C1 segment of cervical spinal cord (tissue), 14 donors: ENCODE results near the gene GTPBP1.
A peak's percentile ranks its signal among the peaks of the same experiment; 100 is the strongest.

Experiments
- DNase-seq, 14 donors: peaks; one replicate each; lab custom pipeline; 2025; lab: John Stamatoyannopoulos, UW

The GTPBP1 gene

DNA sequence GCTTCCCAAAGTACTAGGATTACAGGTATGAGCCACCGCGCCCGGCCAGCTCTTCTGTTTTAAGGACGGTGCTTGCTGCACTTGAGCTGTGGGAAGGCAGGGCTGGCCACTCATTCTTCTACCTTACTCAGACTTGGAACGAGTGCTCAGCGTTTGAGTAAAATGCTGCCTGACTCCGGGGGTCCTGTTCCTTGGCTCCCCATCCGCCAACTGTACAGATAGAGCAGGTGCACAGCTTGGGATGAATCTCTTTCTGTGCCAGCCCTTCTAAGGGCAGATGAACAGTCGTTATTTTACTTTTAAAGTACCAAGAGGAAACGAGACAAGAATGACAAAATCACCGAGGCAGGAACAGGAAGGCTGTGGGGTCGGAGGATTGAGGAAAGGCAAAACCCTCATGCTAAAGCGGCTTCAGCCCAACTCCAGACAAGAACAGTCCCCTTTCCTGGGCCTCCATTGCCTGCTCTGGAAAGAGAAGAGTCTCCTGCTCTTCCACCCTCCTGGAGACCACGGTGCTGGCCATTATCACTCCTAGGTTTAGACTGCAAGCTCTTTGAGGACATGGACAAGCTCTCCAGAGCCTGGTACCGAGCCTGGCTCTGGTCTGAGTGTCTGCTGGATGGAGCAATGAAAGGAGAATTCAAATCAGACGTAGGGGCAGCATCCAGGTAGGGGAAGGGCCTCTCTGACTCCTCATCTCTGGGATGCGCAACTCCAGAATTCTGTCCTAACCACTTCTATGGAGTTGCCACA, 51.1 kb downstream of the GTPBP1 start:
- DNase-seq: peak in 2 of 14 donors; percentile 31 to 52

DNA sequence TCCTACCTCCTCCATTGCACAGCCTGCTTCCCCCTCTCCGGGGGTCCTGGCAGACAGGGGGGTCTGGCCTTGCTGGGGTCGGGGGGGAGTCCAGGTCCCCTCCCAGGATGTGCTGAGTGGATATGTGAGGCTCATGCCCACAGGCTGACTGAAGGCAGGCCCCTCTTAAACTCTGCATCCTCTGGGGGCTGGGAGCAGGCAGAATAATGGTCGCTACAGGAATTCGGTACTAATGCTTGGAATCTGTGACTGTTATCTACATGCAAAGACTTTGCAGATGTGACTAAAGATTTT, 51.7 kb downstream of the GTPBP1 start:
- no peak for DNase-seq

DNA sequence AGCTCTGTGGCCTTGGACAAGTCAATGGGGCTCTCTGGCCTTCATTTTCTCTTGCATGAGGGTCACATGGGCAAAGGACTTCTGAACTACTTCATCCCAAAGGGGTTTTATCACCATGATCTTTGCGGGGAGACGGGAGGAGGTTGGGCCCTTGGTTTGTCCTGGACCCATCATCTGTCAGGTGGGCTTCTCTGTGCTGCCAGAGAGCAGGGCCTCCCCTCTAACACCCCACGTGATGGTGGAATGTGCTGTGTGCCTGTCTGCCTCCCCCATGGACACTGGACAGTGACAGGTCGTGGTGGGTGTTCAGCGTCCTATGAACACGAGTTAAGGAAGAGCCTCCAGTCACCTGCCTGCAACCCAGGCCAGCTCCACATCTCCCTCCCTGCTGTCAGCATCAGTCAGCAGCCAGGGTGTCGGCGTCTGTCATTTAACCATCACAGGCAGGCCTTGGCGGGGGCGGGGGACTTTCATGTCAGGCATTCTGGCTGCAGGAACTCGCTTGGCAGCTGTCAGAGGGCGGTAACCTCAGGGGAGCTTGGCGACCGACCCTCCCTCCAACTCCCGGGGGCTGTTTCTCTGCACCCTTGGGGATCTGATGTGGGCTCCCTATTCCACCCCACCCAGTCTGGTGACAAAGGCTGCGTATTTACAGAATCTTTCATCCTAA, 52.7 kb downstream of the GTPBP1 start:
- DNase-seq: no peak

DNA sequence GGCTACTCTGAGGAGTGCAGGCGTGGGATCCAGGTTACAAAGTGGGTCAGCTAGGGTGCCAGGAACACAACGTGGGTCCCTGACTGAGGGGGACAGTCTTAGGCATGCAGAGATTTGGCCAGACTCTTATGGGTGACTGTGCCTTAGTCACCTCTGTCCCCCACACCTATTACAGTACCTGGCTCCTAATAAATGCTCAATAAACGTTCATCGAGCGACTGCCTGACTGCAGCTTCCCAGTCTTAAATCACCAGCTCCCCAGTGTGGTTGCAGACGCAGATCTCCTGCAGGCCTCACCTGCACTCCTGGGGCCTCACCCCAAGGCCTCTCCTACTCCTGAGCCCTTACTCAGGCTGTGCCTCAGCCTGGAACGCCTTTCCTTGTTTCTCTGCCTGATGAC, 53.3 kb downstream of the GTPBP1 start:
- no peak for DNase-seq

DNA sequence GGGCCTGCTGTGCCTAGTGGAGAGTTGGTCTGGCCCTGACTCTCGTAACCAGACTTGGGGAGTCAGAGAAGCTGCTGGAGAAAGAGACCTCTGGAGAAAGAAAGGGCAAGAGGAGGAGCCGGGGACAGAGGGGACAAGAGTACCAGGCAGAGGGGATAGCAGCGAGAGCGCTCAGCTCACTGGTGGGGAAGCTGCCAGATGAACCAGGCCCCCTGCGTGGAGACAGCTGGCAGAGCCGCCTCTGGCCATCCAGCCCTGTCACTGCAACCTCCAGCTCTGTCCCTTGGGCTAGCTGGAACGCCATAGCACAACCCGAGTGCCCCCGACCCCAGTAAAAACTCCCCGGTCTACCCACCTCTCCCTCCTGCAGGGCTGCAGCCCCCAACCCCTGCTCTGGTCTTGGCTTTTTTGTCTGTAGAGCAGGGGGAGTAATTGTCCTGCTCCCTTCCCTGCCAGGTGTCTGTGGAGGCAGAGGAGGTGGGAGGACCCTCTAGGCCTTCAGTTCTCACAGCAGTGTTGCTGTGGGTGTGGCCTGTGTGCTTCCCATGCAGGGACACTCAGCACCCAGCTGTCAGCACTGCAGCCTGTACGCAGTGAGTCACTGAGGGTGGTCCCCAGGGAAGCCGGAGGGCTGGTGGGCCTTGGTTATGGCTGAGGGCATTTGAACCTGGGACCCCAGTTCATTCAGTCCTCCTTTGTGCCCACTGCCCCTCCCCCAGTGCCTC, 54.9 kb downstream of the GTPBP1 start:
- DNase-seq: peak in 2 of 14 donors; percentile 24 to 33

DNA sequence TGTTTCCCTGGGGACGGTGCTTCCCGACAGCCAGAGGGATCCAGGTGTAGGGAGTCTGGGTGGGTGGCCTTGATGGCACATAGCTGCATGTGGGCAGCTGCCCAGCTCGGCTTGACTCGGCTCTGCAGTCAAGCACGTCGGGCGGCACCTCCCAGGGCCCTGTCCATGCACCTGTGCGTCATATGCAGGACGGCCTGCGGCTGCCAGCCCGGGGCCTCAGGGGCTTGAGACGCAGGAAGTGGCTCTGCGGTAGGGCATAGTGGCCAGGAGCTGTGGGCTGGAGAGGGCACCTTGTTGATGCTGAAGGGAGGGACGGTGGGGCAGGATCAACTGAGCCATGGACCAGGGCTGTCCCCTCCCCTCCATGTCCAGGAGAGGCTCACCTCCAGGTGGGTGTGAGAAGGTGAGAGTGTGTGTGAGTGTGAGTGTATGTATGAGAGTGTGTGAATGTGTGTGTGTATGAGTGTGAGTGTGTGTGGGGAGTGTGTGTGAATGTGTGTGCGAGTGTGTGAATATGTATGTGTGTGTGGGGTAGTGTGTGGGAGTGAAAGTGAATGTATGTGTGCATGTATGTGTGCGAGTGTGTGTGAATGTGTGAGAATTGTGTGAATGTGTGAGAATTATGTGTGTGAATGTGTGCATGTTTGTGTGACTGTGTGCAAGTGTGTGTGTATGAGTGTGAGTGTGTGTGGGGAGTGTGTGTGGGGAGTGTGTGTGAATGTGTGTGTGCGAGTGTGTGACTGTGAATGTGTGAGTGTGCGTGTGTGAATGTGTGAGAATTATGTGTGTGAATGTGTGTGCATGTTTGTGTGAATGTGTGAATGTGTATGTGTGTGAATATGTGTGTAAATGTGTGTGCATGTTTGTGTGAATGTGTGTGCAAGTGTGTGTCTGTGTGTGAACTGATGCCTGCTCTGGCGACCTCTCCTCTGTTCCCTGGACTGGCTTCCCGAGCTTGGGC, 55.7 kb downstream of the GTPBP1 start:
- no peak for DNase-seq

DNA sequence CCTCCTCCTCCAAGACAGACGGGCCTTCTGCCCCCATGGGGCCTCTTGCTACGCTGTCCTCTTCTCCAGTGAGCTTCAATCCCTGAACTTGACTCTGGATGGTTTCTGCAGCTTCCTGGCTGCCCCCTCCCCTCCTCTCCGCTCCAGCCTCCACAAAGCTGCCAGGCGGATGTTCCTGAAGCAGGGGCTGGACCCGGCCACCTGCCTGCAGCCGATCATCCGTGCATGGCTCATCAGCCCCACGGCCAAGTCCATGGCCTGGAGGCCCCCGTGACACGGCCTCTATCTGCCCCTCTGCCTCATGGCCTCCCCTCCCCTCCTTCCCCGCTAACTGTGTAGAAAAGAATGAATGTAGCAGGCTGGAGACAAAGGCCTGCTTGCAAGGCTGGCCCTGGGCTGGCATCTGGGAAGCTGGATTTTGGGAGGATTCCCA, 56.8 kb downstream of the GTPBP1 start:
- DNase-seq: peak in 2 of 14 donors; percentile 33 to 46

DNA sequence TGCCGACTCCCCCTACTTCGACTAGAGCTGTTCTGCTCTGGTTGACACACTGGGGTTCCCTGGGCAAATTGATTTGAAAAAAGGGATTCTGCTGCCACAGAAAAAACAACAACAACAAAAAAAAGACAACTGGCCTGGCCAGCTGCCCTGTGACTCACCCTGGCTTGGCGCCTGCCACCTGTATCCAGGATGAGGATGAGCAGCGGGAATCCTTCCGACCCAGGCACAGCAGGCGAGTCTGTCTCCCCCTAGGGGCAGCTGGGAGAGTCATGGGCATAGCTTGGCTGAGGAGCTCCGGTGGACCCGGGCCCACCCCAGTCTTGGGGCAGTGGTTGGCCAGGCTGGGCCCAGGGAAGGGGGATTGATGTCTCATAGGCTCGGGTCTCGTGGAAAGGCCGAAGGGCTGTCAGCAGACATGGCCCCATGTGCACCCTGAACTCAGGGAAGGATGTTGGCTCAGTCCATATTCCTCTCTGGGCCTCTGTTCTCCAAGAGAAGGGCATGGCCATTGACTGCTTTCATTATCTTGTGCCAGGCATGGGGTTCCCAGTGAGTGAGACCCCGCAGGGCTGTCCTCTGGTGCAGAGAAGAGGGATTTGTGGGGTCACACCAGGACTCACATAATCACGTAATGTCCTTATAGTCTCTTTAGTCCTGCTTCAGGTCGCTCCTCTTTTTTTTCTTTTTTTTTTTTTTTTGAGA, 60.5 kb downstream of the GTPBP1 start:
- DNase-seq: peak in 9 of 14 donors; percentile 19 to 74 (median 55)

DNA sequence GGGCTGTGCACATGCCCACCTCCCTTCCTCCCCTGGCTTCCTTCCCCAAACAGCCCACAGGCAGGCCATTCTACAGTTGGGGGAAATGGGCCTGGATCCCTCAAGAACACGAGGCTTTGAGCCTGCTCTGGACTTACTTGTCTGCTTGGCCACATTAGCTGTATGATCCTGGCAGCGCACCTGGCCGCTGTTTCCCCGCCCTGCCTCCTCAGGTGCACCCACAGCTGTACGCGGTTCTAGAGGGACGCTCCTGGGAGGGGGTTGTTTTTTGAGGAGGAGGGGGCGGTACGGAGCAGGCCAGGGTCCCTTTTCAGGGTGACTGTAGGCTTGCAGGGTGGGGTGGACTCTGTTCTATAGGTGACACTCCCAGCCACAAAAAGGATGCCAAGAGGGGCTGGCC, 61.6 kb downstream of the GTPBP1 start:
- no peak for DNase-seq

DNA sequence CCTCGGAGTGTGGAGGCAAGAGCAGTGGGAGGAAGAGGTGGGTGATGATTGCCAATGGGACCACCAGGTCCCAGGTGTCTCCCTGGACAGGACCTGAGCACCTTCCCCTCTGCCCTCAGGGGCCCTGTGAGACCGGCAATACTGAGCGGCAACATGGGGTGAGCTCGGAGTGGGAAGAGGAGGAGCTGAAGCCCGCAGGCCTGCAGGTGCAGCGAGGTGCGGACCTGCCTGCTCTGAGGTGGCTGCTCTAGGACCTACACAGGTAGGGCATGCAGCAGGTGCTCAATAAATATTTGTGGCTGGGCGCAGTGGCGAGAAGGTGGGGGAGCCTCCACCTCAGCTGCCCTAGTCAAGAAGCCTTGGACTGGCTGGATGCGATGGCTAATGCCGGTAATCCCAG, 62.3 kb downstream of the GTPBP1 start:
- no peak for DNase-seq

DNA sequence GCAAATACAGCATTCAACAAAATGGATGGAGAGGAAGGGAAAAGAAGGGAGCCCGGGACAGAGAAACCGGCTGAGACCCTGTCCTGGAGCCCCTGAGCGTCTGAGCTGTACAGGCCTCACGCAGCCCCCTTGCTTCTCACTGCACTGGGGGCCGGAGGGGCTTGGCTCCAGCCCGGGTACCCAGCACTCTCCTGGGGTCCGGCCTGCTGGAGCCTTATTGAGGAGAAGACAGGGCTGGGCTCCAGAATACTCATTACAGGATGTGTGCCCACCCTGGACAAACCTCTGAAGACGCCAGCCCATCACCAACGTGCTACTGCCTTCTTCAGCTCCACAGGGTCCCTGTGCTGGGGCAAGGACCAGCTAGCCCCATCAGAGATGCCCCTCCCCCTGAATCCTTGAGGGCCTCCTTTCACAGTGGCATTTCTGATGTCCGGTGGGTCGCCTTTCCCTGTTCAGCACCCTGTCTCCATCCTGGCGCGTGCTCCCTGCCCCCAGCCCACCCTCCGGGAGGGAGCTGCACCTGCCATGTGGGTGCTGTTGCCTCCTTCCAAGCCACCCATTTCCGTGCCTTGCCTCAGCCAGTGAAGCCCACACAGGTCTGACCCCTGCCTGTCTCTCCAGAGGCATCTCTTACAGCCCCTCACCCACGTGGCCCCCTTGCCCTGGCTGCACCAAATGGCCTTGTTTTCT, 64.7 kb downstream of the GTPBP1 start:
- DNase-seq: no peak

DNA sequence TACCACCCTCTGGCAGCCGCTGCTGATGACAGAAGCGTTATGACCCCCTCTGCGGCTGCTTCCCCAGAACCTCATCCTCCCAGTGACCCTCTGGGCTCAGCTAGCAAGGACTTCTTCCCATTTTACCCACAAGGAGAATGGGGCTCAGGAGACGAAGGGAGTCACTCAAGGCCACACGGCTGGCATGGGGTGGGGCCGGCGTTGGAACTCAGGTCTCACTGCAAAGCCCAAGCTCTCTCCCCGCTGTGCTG, 66.8 kb downstream of the GTPBP1 start:
- DNase-seq: no peak

DNA sequence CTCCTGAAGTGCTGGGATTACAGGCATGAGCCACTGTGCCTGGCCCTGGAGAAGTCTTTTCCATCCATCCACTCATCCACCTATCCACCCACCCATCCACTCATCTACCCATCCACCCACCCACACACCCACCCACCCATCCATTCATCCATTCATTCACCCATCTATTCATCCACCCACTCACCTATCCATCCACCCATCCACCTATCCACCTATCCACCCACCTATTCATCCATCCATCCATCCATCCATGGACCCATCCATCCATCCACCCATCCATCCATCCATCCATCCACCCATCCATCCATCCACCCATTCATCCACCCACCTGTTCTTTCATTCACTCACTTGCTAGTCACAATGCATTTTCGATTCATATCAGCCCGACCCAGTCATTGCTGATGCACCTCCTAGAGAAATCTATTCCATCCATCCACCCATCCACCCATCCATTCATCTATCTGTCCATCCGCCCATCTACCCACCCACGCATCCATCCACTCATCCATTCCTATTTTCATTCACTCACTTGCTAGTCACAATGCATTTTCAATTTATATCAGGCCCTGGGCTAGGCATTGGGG, 67.7 kb downstream of the GTPBP1 start:
- no peak for DNase-seq

DNA sequence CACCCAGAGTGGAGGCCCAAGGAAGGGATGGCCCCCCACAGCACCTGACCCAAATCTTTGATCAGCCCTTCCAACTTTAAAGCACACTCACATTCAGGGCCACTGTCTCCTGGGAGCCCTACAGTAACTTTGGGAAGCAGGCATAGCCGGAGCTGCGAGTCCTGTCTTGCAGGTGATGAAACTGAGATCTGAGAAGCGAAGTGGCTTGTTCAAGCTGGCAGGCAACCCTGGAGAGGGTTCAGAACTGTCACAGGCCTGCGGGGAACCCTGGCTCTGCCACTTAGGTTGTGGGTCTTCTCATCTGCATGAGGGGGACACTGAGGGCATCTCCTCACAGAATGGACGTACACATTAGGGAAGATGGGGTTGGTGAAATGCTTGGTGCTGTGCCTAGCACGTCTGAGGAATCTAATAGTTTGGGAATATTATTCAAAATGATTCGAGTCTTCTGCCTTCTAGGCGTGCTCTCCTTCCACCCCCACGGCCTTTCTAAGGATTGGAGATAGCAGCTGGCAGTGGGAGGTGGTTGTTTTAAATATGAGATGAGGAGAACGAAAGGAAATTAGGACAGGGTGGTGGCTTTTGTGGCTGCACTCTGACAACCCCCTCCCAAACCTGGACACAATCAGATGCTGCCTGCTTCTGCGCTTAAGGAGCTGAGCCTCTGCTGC, 68.9 kb downstream of the GTPBP1 start:
- no peak for DNase-seq

DNA sequence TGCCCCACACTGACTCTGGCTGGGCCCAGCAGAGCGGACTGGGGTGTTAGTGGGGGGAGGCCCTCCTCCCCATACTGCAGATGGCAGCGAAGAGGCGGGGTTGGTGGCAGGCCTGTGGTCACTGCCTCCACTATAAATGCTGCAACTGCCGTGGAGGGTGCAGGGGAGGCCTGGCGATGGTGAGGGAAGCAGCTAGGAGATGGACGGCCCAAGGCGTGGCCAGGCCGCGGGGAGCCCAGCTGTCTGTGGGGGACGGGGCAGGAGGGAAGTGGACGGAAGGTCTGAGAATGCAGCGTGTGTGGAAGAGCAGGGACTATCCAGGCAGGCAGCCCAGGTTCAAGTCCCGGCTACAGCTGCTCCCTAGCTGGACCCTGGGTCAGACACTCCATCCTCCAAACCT, 69.9 kb downstream of the GTPBP1 start:
- no peak for DNase-seq

DNA sequence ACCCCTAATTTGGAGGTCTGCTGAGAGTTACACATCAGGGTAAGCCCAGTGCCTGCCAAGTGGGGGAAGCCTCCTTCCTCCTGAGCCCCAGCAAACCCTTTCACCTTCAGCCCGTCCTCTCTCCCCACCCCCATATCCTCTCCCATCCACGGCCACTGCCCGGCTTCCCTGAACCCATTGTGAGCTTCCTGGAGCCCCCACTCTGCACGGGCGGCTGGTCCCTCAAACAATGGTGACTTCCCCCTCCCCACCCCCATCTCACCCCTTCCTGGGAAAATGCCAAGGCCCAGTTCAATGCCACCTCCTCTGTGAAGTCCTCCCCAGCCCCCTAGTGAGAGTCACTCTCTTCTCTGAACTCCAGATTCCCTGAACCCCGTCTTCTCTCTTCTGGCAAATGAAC, 70.3 kb downstream of the GTPBP1 start:
- DNase-seq: no peak

DNA sequence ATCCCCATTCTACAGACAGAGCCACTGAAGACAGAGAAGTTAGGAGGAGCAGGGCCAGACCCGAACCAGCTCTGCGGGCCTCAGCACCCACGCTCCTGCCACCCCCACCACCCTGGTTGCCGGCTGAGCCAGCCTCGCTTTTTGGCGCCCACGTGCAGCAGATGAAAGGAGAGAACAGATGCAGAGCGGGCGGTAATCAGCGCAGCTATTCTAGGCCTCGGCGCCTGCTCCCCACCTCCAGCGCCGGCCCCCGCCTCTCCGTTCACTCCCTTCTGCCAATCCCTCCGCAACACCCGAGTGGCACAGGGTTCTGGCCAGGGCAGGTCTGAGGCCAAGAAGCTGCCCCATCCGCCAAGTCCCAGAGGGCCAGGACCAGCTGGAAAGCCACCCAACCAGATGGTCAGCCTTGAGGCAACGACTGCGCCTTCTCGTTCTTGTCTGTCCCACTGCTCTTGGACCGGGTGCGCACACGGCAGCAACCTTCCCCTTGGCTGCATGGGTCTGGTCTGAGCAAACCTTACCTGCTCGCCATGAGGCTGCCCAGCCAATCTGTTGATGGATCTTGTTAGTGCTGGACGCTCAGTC, 71.4 kb downstream of the GTPBP1 start:
- peak in 1 of 14 donors; percentile 21 for DNase-seq

DNA sequence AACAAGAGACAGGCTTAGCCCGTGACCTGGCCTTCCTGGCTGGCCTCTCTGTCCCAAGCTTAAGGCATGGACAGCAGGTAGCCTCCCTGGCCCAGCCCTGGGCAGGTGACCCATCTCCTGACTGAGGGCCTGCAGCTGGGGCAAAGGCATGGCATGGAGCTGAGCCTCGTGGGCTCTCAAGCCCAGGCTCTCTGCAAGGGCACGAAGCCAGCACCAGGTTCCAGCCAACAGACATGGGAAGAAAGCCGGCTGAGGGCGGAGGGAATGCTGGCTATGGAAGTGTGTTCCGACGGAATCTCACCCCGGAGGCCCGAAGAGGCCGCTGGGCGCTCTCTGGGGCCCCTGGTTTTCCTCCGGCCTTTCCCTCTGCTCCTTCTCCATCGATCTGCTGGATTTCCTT, 75.3 kb downstream of the GTPBP1 start:
- peak in 9 of 14 donors; percentile 6 to 62 (median 30) for DNase-seq

DNA sequence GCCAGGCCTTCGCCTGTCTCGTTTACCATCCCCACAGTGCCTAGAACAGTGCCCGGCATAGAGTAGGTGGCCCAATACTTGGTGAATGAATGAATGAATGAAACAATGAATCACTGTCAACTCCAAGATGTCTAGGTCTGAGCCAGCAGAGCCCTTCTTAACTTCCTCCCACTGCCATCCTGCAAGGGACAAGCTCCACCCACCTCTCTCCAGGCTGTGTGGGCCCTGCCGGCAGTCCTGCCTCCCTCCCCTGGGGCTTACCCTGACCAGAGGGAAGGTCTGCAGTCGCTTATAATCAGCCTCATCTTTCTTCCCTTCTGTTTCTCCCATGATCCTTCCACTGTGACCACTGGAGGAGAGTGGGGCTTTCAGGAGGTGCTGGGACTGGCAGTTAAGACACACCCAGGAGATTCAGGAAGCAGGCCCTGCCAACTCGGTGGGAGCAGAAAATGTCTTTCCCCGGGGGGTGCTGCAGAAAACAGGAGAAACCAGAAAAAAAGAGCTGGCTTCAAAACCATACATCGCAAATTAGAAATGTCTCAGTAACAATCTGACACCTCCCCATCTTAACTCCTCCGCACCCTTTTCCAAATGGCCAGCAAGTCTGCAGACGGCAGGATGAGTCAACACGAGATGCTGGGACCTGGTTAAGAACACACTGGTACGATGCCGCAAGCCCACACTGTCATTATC, 76.8 kb downstream of the GTPBP1 start:
- DNase-seq: no peak
